Neuronal stem cell (in vitro differentiated cells): ENCODE results near the gene GPC5.

ENCODE experiments used
- DNase-seq: peaks from one replicate; pipeline ENCODE4 v3.0.0-alpha.2; 2013; ENCODE audit warnings: low spot score
- H2AFZ ChIP-seq: one replicate; pipeline ENCODE4 v1.6.1; 2013; ENCODE audit warnings: mild to moderate bottlenecking, low read length, inconsistent platforms
- H2AK5ac ChIP-seq: 2 replicates; pipeline ENCODE4 v1.6.1; 2013; ENCODE audit warnings: low read depth, mild to moderate bottlenecking, inconsistent platforms, low read length, moderate library complexity, mixed read lengths
- H2BK120ac ChIP-seq: 2 replicates; pipeline ENCODE4 v1.6.1; 2013; ENCODE audit warnings: low read depth, mild to moderate bottlenecking, inconsistent platforms, low read length, moderate library complexity, mixed read lengths
- H2BK12ac ChIP-seq: one replicate; pipeline ENCODE4 v1.6.1; 2013; ENCODE audit warnings: low read length, inconsistent platforms
- H2BK15ac ChIP-seq: 2 replicates; pipeline ENCODE4 v1.6.1; 2013; ENCODE audit warnings: mild to moderate bottlenecking, low read length, inconsistent platforms, mixed read lengths
- H2BK5ac ChIP-seq: one replicate; pipeline ENCODE4 v1.6.1; 2013; ENCODE audit warnings: inconsistent platforms, mild to moderate bottlenecking, low read length, moderate library complexity
- H3K14ac ChIP-seq: one replicate; pipeline ENCODE4 v1.6.1; 2013; ENCODE audit warnings: low read length, inconsistent platforms
- H3K18ac ChIP-seq: 2 replicates; pipeline ENCODE4 v1.6.1; 2013; ENCODE audit warnings: low read length, inconsistent platforms
- H3K23ac ChIP-seq: 2 replicates; pipeline ENCODE4 v1.6.1; 2013; ENCODE audit warnings: low read depth, mild to moderate bottlenecking, mixed read lengths, low read length, inconsistent platforms; ENCODE audit not compliant: poor library complexity
- H3K27ac ChIP-seq: replicated peaks from 3 replicates; pipeline ENCODE4 v1.5.1; 2013; ENCODE audit warnings: low read length, inconsistent platforms
- H3K27me3 ChIP-seq, 3 experiments: 2 replicates each; pipeline ENCODE4 v1.6.1; 2013; ENCODE audit warnings: low read length in 3 of 3, mild to moderate bottlenecking in 2 of 3, inconsistent platforms in 1 of 3, low read depth in 1 of 3, mixed read lengths in 1 of 3, moderate library complexity in 1 of 3; ENCODE audit not compliant: control insufficient read depth in 3 of 3, insufficient read depth in 3 of 3
- H3K36me3 ChIP-seq, 2 donors: replicated peaks in 1 of 2; 2 replicates each; pipeline ENCODE4 v1.6.1; 2013; ENCODE audit warnings: low read length in 2 of 2; ENCODE audit not compliant: control insufficient read depth in 2 of 2, insufficient read depth in 2 of 2
- H3K4ac ChIP-seq: 2 replicates; pipeline ENCODE4 v1.6.1; 2013; ENCODE audit warnings: inconsistent platforms, mild to moderate bottlenecking, low read length, moderate library complexity
- H3K4me1 ChIP-seq, 2 donors: 1 replicate in 1 of 2; 2 replicates in 1 of 2; pipeline ENCODE4 v1.6.1; 2013; ENCODE audit warnings: low read length in 2 of 2, low read depth in 1 of 2; ENCODE audit not compliant: control insufficient read depth in 2 of 2, insufficient read depth in 1 of 2
- H3K4me2 ChIP-seq: one replicate; pipeline ENCODE4 v1.6.1; 2013; ENCODE audit warnings: mild to moderate bottlenecking, low read length, inconsistent platforms; ENCODE audit not compliant: insufficient read depth, poor library complexity, severe bottlenecking
- H3K4me3 ChIP-seq, 2 donors: 2 replicates each; pipeline ENCODE4 v1.5.1; 2013; ENCODE audit warnings: low read length in 2 of 2, mild to moderate bottlenecking in 2 of 2, inconsistent platforms in 1 of 2, moderate library complexity in 1 of 2
- H3K79me1 ChIP-seq: one replicate; pipeline ENCODE4 v1.6.1; 2013; ENCODE audit warnings: low read depth, mild to moderate bottlenecking, inconsistent platforms, low read length, moderate library complexity
- H3K9ac ChIP-seq: one replicate; pipeline ENCODE4 v1.6.1; 2013; ENCODE audit warnings: mild to moderate bottlenecking, low read depth, low read length, inconsistent platforms; ENCODE audit not compliant: poor library complexity
- H3K9me3 ChIP-seq, 2 donors: replicated peaks in 1 of 2; 2 replicates each; pipeline versions ENCODE3 to v1.6.1; 2013; ENCODE audit warnings: low read length in 2 of 2, mild to moderate bottlenecking in 2 of 2, inconsistent platforms in 1 of 2, low read depth in 1 of 2, mixed read lengths in 1 of 2, moderate library complexity in 1 of 2; ENCODE audit not compliant: control insufficient read depth in 2 of 2, insufficient read depth in 1 of 2
- H4K8ac ChIP-seq: one replicate; pipeline ENCODE4 v1.6.1; 2013; ENCODE audit warnings: low read depth, mild to moderate bottlenecking, inconsistent platforms, low read length, moderate library complexity
- H4K91ac ChIP-seq: one replicate; pipeline ENCODE4 v1.6.1; 2013; ENCODE audit warnings: low read length, low read depth, mild to moderate bottlenecking, inconsistent platforms; ENCODE audit not compliant: poor library complexity
- WGBS, 2 donors: extraction: QIAGEN DNeasy Blood & Tissue Kit; methylation state at CpG; one replicate each; pipeline ENCODE4 v1.1.7; 2013; ENCODE audit warnings: missing lambda C conversion rate in 2 of 2, mixed read lengths in 1 of 2; ENCODE audit not compliant: insufficient read length in 2 of 2, insufficient replicate concordance in 1 of 2; ENCODE audit errors: extremely low coverage in 2 of 2; 5-methylcytosine and 5-hydroxymethylcytosine counted together

The GPC5 gene

DNA sequence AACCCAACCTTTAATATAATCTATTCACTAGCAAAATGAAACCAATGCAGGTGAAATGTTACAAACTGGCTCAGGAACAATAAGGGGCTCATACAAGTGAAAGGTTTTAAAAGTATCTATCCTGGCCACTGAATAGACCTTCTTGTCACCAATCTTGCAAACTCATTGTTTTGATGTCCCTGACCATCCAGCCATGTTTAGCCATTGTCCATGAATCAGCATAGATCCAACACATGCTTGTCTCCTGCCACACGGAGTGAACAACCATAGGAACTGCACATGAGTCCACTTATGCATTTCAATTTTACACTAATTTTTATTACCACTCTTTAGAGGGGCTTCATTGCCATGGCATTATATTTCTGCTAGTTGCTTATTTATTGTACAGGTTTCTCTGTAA lies 331.4 kb downstream of the GPC5 start:
- Histone ChIP-seq H2BK5ac (no peak overlapping the region), H3K9me3 (no peaks in the 10 kb centered on the region), H2AFZ (no peak overlapping the region), H3K4ac (no peak overlapping the region), H3K4me1 (peaks cover 0 to 2% of the 10 kb centered on the region in 2 donors), H3K9ac (no peak overlapping the region), H4K8ac (no peak overlapping the region), H2BK120ac (no peak overlapping the region), H2BK12ac (no peak overlapping the region), H3K18ac (no peak overlapping the region), H3K79me1 (no peaks in the 10 kb centered on the region), H3K23ac (no peak overlapping the region), H4K91ac (no peak overlapping the region), H3K27me3 (no peaks in the 10 kb centered on the region), H2BK15ac (no peak overlapping the region), H3K14ac (no peak overlapping the region), H3K4me2 (no peak overlapping the region), H3K36me3 (no peaks in the 10 kb centered on the region), H2AK5ac (no peak overlapping the region), H3K27ac (no peak overlapping the region), H3K4me3 (no peak overlapping the region)
- DNase-seq = no peak
- WGBS, 2 donors = no CpG with 5 or more reads among the region's 1 CpG

- no peak overlapping the region for H3K14ac ChIP-seq
- no peak overlapping the region for H2BK120ac ChIP-seq
- H2AK5ac ChIP-seq = no peak overlapping the region
- H3K4me2 ChIP-seq = no peak overlapping the region
- H3K79me1 ChIP-seq = no peaks in the 10 kb centered on the region
- no peaks in the 10 kb centered on the region for H3K4me1 ChIP-seq
- H3K27me3 ChIP-seq = no peaks in the 10 kb centered on the region
- no peak overlapping the region for H3K23ac ChIP-seq
- H3K4ac ChIP-seq = no peak overlapping the region
- H3K4me3 ChIP-seq = no peak overlapping the region
- H2BK5ac ChIP-seq = no peak overlapping the region
- H3K27ac ChIP-seq = no peak overlapping the region
- H3K36me3 ChIP-seq = no peaks in the 10 kb centered on the region
- no peak overlapping the region for H4K8ac ChIP-seq
- H4K91ac ChIP-seq = no peak overlapping the region
- H3K9ac ChIP-seq = no peak overlapping the region
- H3K9me3 ChIP-seq = peaks cover 0 to 1% of the 10 kb centered on the region in 2 donors
- no peak overlapping the region for H2AFZ ChIP-seq
- WGBS, 2 donors = no CpG with 5 or more reads among the region's 2 CpGs
- no peak overlapping the region for H3K18ac ChIP-seq
- no peak overlapping the region for H2BK15ac ChIP-seq
- H2BK12ac ChIP-seq = no peak overlapping the region
- no peak for DNase-seq
Measured at GRCh38 chr13:91739751-91740150, 341.3 kb downstream of the GPC5 start.

DNA sequence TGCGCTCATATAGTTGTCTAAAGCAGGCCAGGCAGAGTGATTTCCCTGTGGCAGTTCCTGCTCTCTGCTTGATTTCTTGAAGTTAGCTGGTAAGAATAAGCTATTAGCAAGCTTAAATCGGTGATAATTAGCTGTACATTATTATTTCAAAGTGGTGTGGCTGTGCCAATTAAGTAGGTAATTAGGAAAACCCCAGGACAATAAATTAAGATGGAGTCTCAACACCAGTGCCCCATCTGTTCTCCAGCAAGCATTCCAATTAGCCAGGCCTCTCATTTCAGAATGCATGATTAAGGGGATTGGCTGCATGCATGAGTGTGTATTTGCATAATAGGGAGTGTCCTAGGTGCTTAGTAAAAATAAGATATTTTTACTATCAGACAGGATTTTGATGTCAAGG lies 342.3 kb downstream of the GPC5 start:
- Histone ChIP-seq H4K91ac (no peak overlapping the region), H3K4me1 (no peaks in the 10 kb centered on the region), H3K4me3 (no peak overlapping the region), H2BK5ac (no peak overlapping the region), H3K36me3 (no peaks in the 10 kb centered on the region), H3K14ac (no peak overlapping the region), H2BK12ac (no peak overlapping the region), H3K79me1 (no peaks in the 10 kb centered on the region), H3K27ac (peak overlapping the region; percentile 1), H2AK5ac (no peak overlapping the region), H2BK120ac (no peak overlapping the region), H3K4me2 (no peak overlapping the region), H3K27me3 (no peaks in the 10 kb centered on the region), H3K18ac (no peak overlapping the region), H3K23ac (no peak overlapping the region), H3K4ac (no peak overlapping the region), H3K9ac (no peak overlapping the region), H3K9me3 (peaks cover 0 to 1% of the 10 kb centered on the region in 2 donors), H2AFZ (no peak overlapping the region), H4K8ac (no peak overlapping the region), H2BK15ac (no peak overlapping the region)
- no CpG with 5 or more reads among the region's 2 CpGs for WGBS, 2 donors
- peak; percentile 17 for DNase-seq

DNA sequence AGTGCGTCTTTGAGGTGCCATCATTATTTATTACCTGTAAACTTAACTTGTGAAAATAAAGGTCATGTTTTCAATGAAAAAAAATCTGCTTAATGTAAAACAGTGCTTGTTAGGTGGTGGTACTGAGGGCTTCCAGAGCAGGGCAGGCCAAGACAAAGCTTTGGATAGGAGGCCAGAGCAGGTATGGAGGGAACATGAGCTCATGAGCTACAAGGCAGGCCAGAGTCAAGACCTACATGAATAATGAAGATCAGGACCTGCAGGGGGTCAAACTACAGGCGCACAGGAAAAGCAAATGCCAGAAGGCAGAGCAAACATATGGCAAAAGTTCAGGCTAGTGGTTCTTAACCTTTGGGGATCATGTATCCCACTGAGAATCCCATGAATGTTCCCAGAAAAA lies 343.5 kb downstream of the GPC5 start:
- Histone ChIP-seq H4K91ac (no peak overlapping the region), H3K27me3 (no peaks in the 10 kb centered on the region), H2AFZ (no peak overlapping the region), H3K9ac (no peak overlapping the region), H2BK15ac (no peak overlapping the region), H3K79me1 (no peaks in the 10 kb centered on the region), H2BK120ac (no peak overlapping the region), H3K9me3 (peaks cover 0 to 1% of the 10 kb centered on the region in 2 donors), H4K8ac (no peak overlapping the region), H3K4ac (no peak overlapping the region), H3K18ac (no peak overlapping the region), H2AK5ac (no peak overlapping the region), H2BK12ac (no peak overlapping the region), H3K14ac (no peak overlapping the region), H3K27ac (no peak overlapping the region), H3K36me3 (no peaks in the 10 kb centered on the region), H2BK5ac (no peak overlapping the region), H3K23ac (no peak overlapping the region), H3K4me2 (no peak overlapping the region), H3K4me1 (no peaks in the 10 kb centered on the region), H3K4me3 (no peak overlapping the region)
- no CpG with 5 or more reads among the region's 2 CpGs for WGBS, 2 donors
- DNase-seq = no peak
